Measurements from ENCODE around the gene TEX54. TPM values are rescaled to one million over a fixed set of nuclear protein-coding genes. Genes with fewer than 3 reads are reported as not detected.

The TEX54 gene
- total RNA-seq, 1 donor: not detected

GRCh38 chr11:62823677-62824076 lies 9.0 kb downstream of the TEX54 start:
- DNase-seq (ENCODE audit: insufficient read length, low spot score, missing footprints): no peak
- no peaks in the 10 kb centered on the region for H3K9me3 ChIP-seq (ENCODE audit: low read depth, low read length)
- peaks cover 6% of the 10 kb centered on the region for H4K20me1 ChIP-seq (ENCODE audit: insufficient read depth, low read length)
- peaks cover 23% of the 10 kb centered on the region for H3K79me2 ChIP-seq (ENCODE audit: insufficient read depth, low read length)
- H2AFZ ChIP-seq (ENCODE audit: low read length): no peak overlapping the region
- no peak overlapping the region for H3K27ac ChIP-seq (ENCODE audit: low read depth, low read length)
- H3K4me3 ChIP-seq (ENCODE audit: insufficient read depth, low read length): no peak overlapping the region
- H3K27me3 ChIP-seq (ENCODE audit: insufficient read depth, low read length): no peaks in the 10 kb centered on the region
- H3K4me2 ChIP-seq (ENCODE audit: insufficient read depth, low read length): no peak overlapping the region
- no peaks in the 10 kb centered on the region for H3K4me1 ChIP-seq (ENCODE audit: insufficient read depth, low read length)
- H3K36me3 ChIP-seq (ENCODE audit: insufficient read depth, low read length): peaks cover 81% of the 10 kb centered on the region
- no peak for TF ChIP-seq CTCF (IDR thresholded peaks at IDR 0.05; ENCODE audit: extremely low read depth, low read depth, low read length)

- no peak overlapping the region for H3K4me2 ChIP-seq (ENCODE audit: insufficient read depth, low read length)
- no peaks in the 10 kb centered on the region for H3K79me2 ChIP-seq (ENCODE audit: insufficient read depth, low read length)
- no peak for DNase-seq (ENCODE audit: insufficient read length, low spot score, missing footprints)
- H4K20me1 ChIP-seq (ENCODE audit: insufficient read depth, low read length): no peaks in the 10 kb centered on the region
- H3K27me3 ChIP-seq (ENCODE audit: insufficient read depth, low read length): no peaks in the 10 kb centered on the region
- no peak overlapping the region for H3K27ac ChIP-seq (ENCODE audit: low read depth, low read length)
- no peak overlapping the region for H3K4me3 ChIP-seq (ENCODE audit: insufficient read depth, low read length)
- H3K9me3 ChIP-seq (ENCODE audit: low read depth, low read length): no peaks in the 10 kb centered on the region
- H3K36me3 ChIP-seq (ENCODE audit: insufficient read depth, low read length): peaks cover 61% of the 10 kb centered on the region
- H2AFZ ChIP-seq (ENCODE audit: low read length): no peak overlapping the region
- TF ChIP-seq CTCF (IDR thresholded peaks at IDR 0.05; ENCODE audit: extremely low read depth, low read depth, low read length): no peak
- H3K4me1 ChIP-seq (ENCODE audit: insufficient read depth, low read length): no peaks in the 10 kb centered on the region
Observed at GRCh38 chr11:62817129-62817528, 15.5 kb downstream of the TEX54 start.

- Histone ChIP-seq H3K4me1 (ENCODE audit: insufficient read depth, low read length) (no peaks in the 10 kb centered on the region), H4K20me1 (ENCODE audit: insufficient read depth, low read length) (no peaks in the 10 kb centered on the region), H3K4me3 (ENCODE audit: insufficient read depth, low read length) (no peak overlapping the region), H3K36me3 (ENCODE audit: insufficient read depth, low read length) (peaks cover 58% of the 10 kb centered on the region), H2AFZ (ENCODE audit: low read length) (no peak overlapping the region), H3K9me3 (ENCODE audit: low read depth, low read length) (no peaks in the 10 kb centered on the region), H3K27me3 (ENCODE audit: insufficient read depth, low read length) (no peaks in the 10 kb centered on the region), H3K27ac (ENCODE audit: low read depth, low read length) (no peak overlapping the region), H3K79me2 (ENCODE audit: insufficient read depth, low read length) (no peaks in the 10 kb centered on the region), H3K4me2 (ENCODE audit: insufficient read depth, low read length) (no peak overlapping the region)
- TF ChIP-seq CTCF (IDR thresholded peaks at IDR 0.05; ENCODE audit: extremely low read depth, low read depth, low read length): no peak
- DNase-seq (ENCODE audit: insufficient read length, low spot score, missing footprints): no peak
Observed at GRCh38 chr11:62816557-62816956, 16.1 kb downstream of the TEX54 start.

- H3K4me2 ChIP-seq (ENCODE audit: insufficient read depth, low read length): no peak overlapping the region
- H3K27me3 ChIP-seq (ENCODE audit: insufficient read depth, low read length): no peaks in the 10 kb centered on the region
- H2AFZ ChIP-seq (ENCODE audit: low read length): no peak overlapping the region
- no peak overlapping the region for H3K27ac ChIP-seq (ENCODE audit: low read depth, low read length)
- TF ChIP-seq CTCF (IDR thresholded peaks at IDR 0.05; ENCODE audit: extremely low read depth, low read depth, low read length): no peak
- DNase-seq (ENCODE audit: insufficient read length, low spot score, missing footprints): no peak
- peaks cover 4% of the 10 kb centered on the region for H3K4me1 ChIP-seq (ENCODE audit: insufficient read depth, low read length)
- no peak overlapping the region for H3K4me3 ChIP-seq (ENCODE audit: insufficient read depth, low read length)
- H3K9me3 ChIP-seq (ENCODE audit: low read depth, low read length): no peaks in the 10 kb centered on the region
- H3K79me2 ChIP-seq (ENCODE audit: insufficient read depth, low read length): no peaks in the 10 kb centered on the region
- H4K20me1 ChIP-seq (ENCODE audit: insufficient read depth, low read length): no peaks in the 10 kb centered on the region
- peaks cover 26% of the 10 kb centered on the region for H3K36me3 ChIP-seq (ENCODE audit: insufficient read depth, low read length)
Observed at GRCh38 chr11:62811659-62812058, 21.0 kb downstream of the TEX54 start.
